AG09309 (cell line): ENCODE data around the gene ZMYND8.
"Not testable (repeated sequence)": the region's sequence is repeated elsewhere in the genome, so short reads cannot be mapped to it uniquely, and the experiment has no call there.

ENCODE experiments used
- DNase-seq: peaks from one replicate; pipeline ENCODE4 v3.0.0-alpha.2; 2010; ENCODE audit warnings: low read depth
- H3K4me3 ChIP-seq: 2 replicates; pipeline ENCODE4 v1.5.1; 2011; ENCODE audit warnings: mild to moderate bottlenecking, low read depth, low read length, moderate library complexity; ENCODE audit not compliant: control insufficient read depth
- TF ChIP-seq, protein P1 (sequence below): IDR thresholded peaks from 2 replicates; pipeline ENCODE4 v1.5.1; 2011; ENCODE audit warnings: mild to moderate bottlenecking, low read depth, low read length, inconsistent platforms; ENCODE audit not compliant: insufficient read depth, control insufficient read depth; ENCODE audit errors: missing control alignments

ZMYND8 gene

DNA sequence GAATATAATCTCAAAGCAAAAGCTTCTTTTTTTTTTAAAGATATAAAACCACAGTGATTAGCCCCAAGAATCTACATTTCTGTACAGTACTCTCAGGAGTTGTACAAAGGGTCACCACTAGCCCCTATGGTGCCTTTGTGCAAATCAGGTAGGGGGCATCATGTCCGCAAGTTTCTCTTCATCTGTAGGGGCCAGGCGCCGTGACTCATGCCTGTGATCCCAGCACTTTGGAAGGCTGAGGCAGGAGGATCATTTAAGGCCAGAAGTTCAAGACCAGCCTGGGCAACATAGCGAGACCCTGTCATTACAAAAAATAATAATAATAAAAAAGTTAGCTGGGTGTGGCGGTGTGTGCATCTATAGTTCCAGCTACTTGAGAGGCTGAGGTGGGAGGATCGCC lies 63.9 kb downstream of the ZMYND8 start:
- DNase-seq = no peak

GRCh38 chr20:47290666-47291430 lies 65.7 kb downstream of the ZMYND8 start:
- no peak for DNase-seq
- TF ChIP-seq, protein P1, sequence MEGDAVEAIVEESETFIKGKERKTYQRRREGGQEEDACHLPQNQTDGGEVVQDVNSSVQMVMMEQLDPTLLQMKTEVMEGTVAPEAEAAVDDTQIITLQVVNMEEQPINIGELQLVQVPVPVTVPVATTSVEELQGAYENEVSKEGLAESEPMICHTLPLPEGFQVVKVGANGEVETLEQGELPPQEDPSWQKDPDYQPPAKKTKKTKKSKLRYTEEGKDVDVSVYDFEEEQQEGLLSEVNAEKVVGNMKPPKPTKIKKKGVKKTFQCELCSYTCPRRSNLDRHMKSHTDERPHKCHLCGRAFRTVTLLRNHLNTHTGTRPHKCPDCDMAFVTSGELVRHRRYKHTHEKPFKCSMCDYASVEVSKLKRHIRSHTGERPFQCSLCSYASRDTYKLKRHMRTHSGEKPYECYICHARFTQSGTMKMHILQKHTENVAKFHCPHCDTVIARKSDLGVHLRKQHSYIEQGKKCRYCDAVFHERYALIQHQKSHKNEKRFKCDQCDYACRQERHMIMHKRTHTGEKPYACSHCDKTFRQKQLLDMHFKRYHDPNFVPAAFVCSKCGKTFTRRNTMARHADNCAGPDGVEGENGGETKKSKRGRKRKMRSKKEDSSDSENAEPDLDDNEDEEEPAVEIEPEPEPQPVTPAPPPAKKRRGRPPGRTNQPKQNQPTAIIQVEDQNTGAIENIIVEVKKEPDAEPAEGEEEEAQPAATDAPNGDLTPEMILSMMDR = no peak
- H3K4me3 ChIP-seq = no peak overlapping the region

More for the DNA sequence above, 63.9 kb downstream of the ZMYND8 start:
- H3K4me3 ChIP-seq = no peak overlapping the region
- TF ChIP-seq, protein P1 = no peak

GRCh38 chr20:47290008-47290407 lies 66.5 kb downstream of the ZMYND8 start:
- H3K4me3 ChIP-seq = no peak overlapping the region
- TF ChIP-seq, protein P1 = no peak
- DNase-seq = no peak

DNA sequence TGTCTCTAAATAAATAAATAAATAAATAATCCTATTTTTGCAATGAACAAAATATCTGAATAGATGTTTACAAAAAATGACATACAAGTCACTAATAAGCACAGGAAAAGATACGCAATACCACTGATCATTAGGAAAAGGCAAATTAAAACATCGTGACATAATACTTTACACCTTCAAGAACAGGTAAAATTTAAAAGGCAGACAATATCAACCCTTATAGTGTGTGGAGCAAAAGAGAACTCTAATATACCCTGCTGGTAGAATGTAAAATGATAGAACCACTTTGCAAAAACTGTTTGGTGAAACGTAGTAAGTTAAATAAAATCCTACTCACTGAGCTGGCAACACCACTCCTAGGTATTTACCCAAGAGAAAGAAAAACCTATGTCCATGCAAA lies 67.4 kb downstream of the ZMYND8 start:
- no peak overlapping the region for H3K4me3 ChIP-seq
- DNase-seq = no peak
- TF ChIP-seq, protein P1 = no peak

GRCh38 chr20:47288530-47288929 lies 68.0 kb downstream of the ZMYND8 start:
- DNase-seq, H3K4me3 ChIP-seq: not testable (repeated sequence)

GRCh38 chr20:47287609-47288144 lies 68.8 kb downstream of the ZMYND8 start:
- H3K4me3 ChIP-seq = no peak overlapping the region
- DNase-seq = no peak
- TF ChIP-seq, protein P1 = no peak

- H3K4me3 ChIP-seq = no peak overlapping the region
- TF ChIP-seq, protein P1 = no peak
- no peak for DNase-seq
These were observed 69.8 kb downstream of the ZMYND8 start for GRCh38 chr20:47286681-47287080.
